Astrocyte of the cerebellum (primary cell): ENCODE measurements around the gene TSPO2.

ENCODE experiments used
- DNase-seq: peaks from one replicate; pipeline ENCODE4 v3.0.0-alpha.2; 2011; ENCODE audit warnings: low read depth
- H3K4me3 ChIP-seq: 2 replicates; pipeline ENCODE4 v1.5.1; 2011; ENCODE audit warnings: mild to moderate bottlenecking, low read depth, low read length, moderate library complexity
- CTCF ChIP-seq: IDR thresholded peaks from 2 replicates; pipeline ENCODE4 v1.5.1; 2012; ENCODE audit warnings: low read length, low read depth, moderate library complexity, mild to moderate bottlenecking; ENCODE audit errors: missing control alignments
- in situ Hi-C: cut with HindIII; loops from 2 replicates; pipeline ENCODE4 v1.10.0; 2017; ENCODE audit warnings: low sequenced_read_pairs

Gene TSPO2

GRCh38 chr6:41075651-41076626 is 33.7 kb downstream of the TSPO2 start:
- in situ Hi-C loops, result no loop called here
- no peak overlapping the region for H3K4me3 ChIP-seq

GRCh38 chr6:41077536-41077935 is 35.3 kb downstream of the TSPO2 start:
- no peak for TF ChIP-seq CTCF
- in situ Hi-C loops, result no loop called here
- no peak overlapping the region for H3K4me3 ChIP-seq
- DNase-seq, result no peak

More at GRCh38 chr6:41075651-41076626, 33.7 kb downstream of the TSPO2 start:
- DNase-seq, result no peak
- no peak for TF ChIP-seq CTCF

GRCh38 chr6:41078101-41078500 is 35.8 kb downstream of the TSPO2 start:
- in situ Hi-C loops, result no loop called here
- no peak overlapping the region for H3K4me3 ChIP-seq
- TF ChIP-seq CTCF, result no peak
- DNase-seq, result no peak

- no peak overlapping the region for H3K4me3 ChIP-seq
- no peak for DNase-seq
- in situ Hi-C loops, result no loop called here
- no peak for TF ChIP-seq CTCF
Measured at GRCh38 chr6:41079080-41079479, 36.8 kb downstream of the TSPO2 start.

- in situ Hi-C loops, result no loop called here
- no peak for TF ChIP-seq CTCF
- no peak for DNase-seq
- H3K4me3 ChIP-seq, result no peak overlapping the region
Measured at GRCh38 chr6:41080621-41081020, 38.4 kb downstream of the TSPO2 start.

- no peak overlapping the region for H3K4me3 ChIP-seq
- in situ Hi-C loops, result no loop called here
- TF ChIP-seq CTCF, result no peak
- no peak for DNase-seq
Measured at GRCh38 chr6:41083072-41083471, 40.8 kb downstream of the TSPO2 start.
